A549 (cell line): Measurements from ENCODE around the gene SMARCA1. TPM values are rescaled to one million over a fixed set of nuclear protein-coding genes. Genes with fewer than 3 reads are reported as not detected.
A peak's percentile ranks its signal among the peaks of the same experiment; 100 is the strongest.

Experiments used
- ATAC-seq, 2 experiments: fragments of 200-7000 bp in 1 of 2; fragments of >200 bp in 1 of 2; cut with Nextera tagmentation in 1 of 2; cut with Tn5 transposase in 1 of 2; 3 replicates each; pipeline versions ENCODE4 v1.8.0 to v1.9.1; 2018 to 2020; ENCODE audit warnings: mild to moderate bottlenecking in 1 of 2, moderate library complexity in 1 of 2
- CTCF ChIA-PET: fragments of 300-600 bp; sonication (Branson Sonifier 250); formaldehyde crosslinking; extraction: SDS; loops from one replicate; lab custom pipeline; 2021; ENCODE audit warnings: antibody characterized with exemption, inconsistent platforms; lab: Yijun Ruan, JAX
- POLR2A ChIA-PET: fragments of 350-600 bp; formaldehyde crosslinking; extraction: SDS; loops from one replicate; lab custom pipeline; 2021; ENCODE audit warnings: antibody characterized with exemption, inconsistent platforms; lab: Yijun Ruan, JAX
- DNase-seq, 2 experiments: peaks; one replicate each; pipeline versions ENCODE4 v3.0.0 to v3.0.0-alpha.2; 2011 to 2016; ENCODE audit warnings: low read depth in 1 of 2, low spot score in 1 of 2
- FAIRE-seq: peaks from 2 replicates; lab custom pipeline; 2011; peaks lifted over from hg19 to GRCh38; lab: Jason Lieb, UNC
- H3K27ac ChIP-seq, 2 experiments: fragments of >200 bp; sonication (Bioruptor Twin); formaldehyde crosslinking; 3 replicates each; pipeline ENCODE4 v1.5.1; 2016 to 2017
- H3K4me1 ChIP-seq: fragments of >200 bp; sonication (Bioruptor Twin); formaldehyde crosslinking; 3 replicates; pipeline ENCODE4 v1.6.1; 2016
- H3K4me2 ChIP-seq: fragments of >200 bp; sonication (Bioruptor Twin); formaldehyde crosslinking; 3 replicates; pipeline ENCODE4 v1.6.1; 2016
- H3K4me3 ChIP-seq: fragments of >200 bp; sonication (Bioruptor Twin); formaldehyde crosslinking; 3 replicates; pipeline ENCODE4 v1.5.1; 2016
- H3K9me3 ChIP-seq: fragments of >200 bp; sonication (Bioruptor Twin); formaldehyde crosslinking; 3 replicates; pipeline ENCODE4 v1.6.1; 2016
- BHLHE40 ChIP-seq: IDR thresholded peaks from 2 replicates; pipeline ENCODE4 v1.6.1; 2012; ENCODE audit warnings: low read depth, low read length, inconsistent platforms
- CHD2 ChIP-seq: fragments of 150-350 bp; IDR thresholded peaks from 2 replicates; pipeline ENCODE4 v1.6.1; 2014; ENCODE audit warnings: low read length; ENCODE audit not compliant: partially characterized antibody
- CHD4 ChIP-seq: fragments of 200-600 bp; sonication (generic); IDR thresholded peaks from 2 replicates; pipeline ENCODE4 v1.6.1; 2016; ENCODE audit warnings: antibody characterized with exemption, mild to moderate bottlenecking, borderline replicate concordance
- GATA3 ChIP-seq: IDR thresholded peaks from 2 replicates; pipeline ENCODE4 v1.6.1; 2012; ENCODE audit warnings: borderline replicate concordance
- JUN ChIP-seq, 2 experiments: fragments of >200 bp; sonication (Bioruptor Twin); formaldehyde crosslinking; IDR thresholded peaks; 2 replicates in 1 of 2; 3 replicates in 1 of 2; pipeline ENCODE4 v1.6.1; 2016 to 2017
- MAZ ChIP-seq: fragments of 150-350 bp; IDR thresholded peaks from 2 replicates; pipeline ENCODE4 v1.6.1; 2014; ENCODE audit warnings: antibody characterized with exemption, low read depth, low read length, borderline replicate concordance
- NFE2L2 ChIP-seq: fragments of 150-350 bp; conservative IDR thresholded peaks from 2 replicates; pipeline ENCODE4 v1.6.1; 2014; ENCODE audit warnings: low read length
- PHF8 ChIP-seq: fragments of 200-600 bp; sonication (generic); IDR thresholded peaks from 2 replicates; pipeline ENCODE4 v1.6.1; 2016; ENCODE audit warnings: low read depth, mild to moderate bottlenecking, antibody characterized with exemption, moderate library complexity, borderline replicate concordance
- POLR2A ChIP-seq: IDR thresholded peaks from 2 replicates; pipeline ENCODE4 v1.6.1; 2012; ENCODE audit warnings: mild to moderate bottlenecking, low read length
- RCOR1 ChIP-seq: fragments of 150-350 bp; IDR thresholded peaks from 2 replicates; pipeline ENCODE4 v1.6.1; 2014; ENCODE audit warnings: antibody characterized with exemption, low read length, low read depth
- TFCP2L1 ChIP-seq: fragments of 250-450 bp; sonication (Bioruptor Pico); IDR thresholded peaks from 2 replicates; pipeline ENCODE4 v1.5.0; 2021; ENCODE audit warnings: mild to moderate bottlenecking
- ZNF302 ChIP-seq: fragments of 250-450 bp; sonication (Bioruptor Pico); IDR thresholded peaks from 2 replicates; pipeline ENCODE4 v1.9.0; 2021; ENCODE audit warnings: inconsistent platforms, mild to moderate bottlenecking, moderate library complexity
- WGBS: methylation state at CpG from one replicate; pipeline ENCODE4 v1.1.6; 2017; ENCODE audit errors: missing lambda C conversion rate; 5-methylcytosine and 5-hydroxymethylcytosine counted together
- polyA minus RNA-seq: library from RNA; depleted of rRNA, polyadenylated mRNA; stranded (reverse); fragments of >200 nt; gene quantifications from 2 replicates; pipeline ENCODE4 v1.2.3, GENCODE V29; 2011; rRNA and poly(A)+ RNA removed
- polyA plus RNA-seq, 4 experiments: library from polyadenylated mRNA; depleted of rRNA in 3 of 4; stranded (reverse); fragments of >200 nt; fragmentation: RNase III in 1 of 4; extraction: RNeasy Plus Mini Kit Qiagen cat#74134 plus additional on column Dnase treatment in 1 of 4; gene quantifications; 2 replicates in 3 of 4; 3 replicates in 1 of 4; pipeline ENCODE4 v1.2.3, GENCODE V29; 2011 to 2017
- TF ChIP-seq, protein P1 (sequence below): fragments of 150-350 bp; IDR thresholded peaks from 2 replicates; pipeline ENCODE4 v1.6.1; 2014; ENCODE audit warnings: low read depth, mild to moderate bottlenecking, low read length
- TF ChIP-seq, protein P2 (sequence below): fragments of 200-600 bp; sonication (generic); IDR thresholded peaks from 2 replicates; pipeline ENCODE4 v1.6.1; 2016; ENCODE audit warnings: antibody characterized with exemption, mild to moderate bottlenecking, moderate library complexity
- TF ChIP-seq, protein P3 (sequence below): IDR thresholded peaks from 2 replicates; pipeline ENCODE4 v1.6.1; 2012

Gene SMARCA1, protein sequence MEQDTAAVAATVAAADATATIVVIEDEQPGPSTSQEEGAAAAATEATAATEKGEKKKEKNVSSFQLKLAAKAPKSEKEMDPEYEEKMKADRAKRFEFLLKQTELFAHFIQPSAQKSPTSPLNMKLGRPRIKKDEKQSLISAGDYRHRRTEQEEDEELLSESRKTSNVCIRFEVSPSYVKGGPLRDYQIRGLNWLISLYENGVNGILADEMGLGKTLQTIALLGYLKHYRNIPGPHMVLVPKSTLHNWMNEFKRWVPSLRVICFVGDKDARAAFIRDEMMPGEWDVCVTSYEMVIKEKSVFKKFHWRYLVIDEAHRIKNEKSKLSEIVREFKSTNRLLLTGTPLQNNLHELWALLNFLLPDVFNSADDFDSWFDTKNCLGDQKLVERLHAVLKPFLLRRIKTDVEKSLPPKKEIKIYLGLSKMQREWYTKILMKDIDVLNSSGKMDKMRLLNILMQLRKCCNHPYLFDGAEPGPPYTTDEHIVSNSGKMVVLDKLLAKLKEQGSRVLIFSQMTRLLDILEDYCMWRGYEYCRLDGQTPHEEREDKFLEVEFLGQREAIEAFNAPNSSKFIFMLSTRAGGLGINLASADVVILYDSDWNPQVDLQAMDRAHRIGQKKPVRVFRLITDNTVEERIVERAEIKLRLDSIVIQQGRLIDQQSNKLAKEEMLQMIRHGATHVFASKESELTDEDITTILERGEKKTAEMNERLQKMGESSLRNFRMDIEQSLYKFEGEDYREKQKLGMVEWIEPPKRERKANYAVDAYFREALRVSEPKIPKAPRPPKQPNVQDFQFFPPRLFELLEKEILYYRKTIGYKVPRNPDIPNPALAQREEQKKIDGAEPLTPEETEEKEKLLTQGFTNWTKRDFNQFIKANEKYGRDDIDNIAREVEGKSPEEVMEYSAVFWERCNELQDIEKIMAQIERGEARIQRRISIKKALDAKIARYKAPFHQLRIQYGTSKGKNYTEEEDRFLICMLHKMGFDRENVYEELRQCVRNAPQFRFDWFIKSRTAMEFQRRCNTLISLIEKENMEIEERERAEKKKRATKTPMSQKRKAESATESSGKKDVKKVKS
- 63.7 and 77.2 TPM in 2 replicates for polyA plus RNA-seq (2011; rRNA removed)
- polyA plus RNA-seq (2012; cell fraction: cytosol; rRNA removed): 11.5 and 12.0 TPM in 2 replicates
- 8.3 and 12.3 TPM in 2 replicates for polyA plus RNA-seq (2012; cell fraction: nucleus; rRNA removed)
- 56.5 to 72.4 TPM (median 71.8 TPM) in 3 replicates for polyA plus RNA-seq (2017; fragmentation: RNase III; extraction: RNeasy Plus Mini Kit Qiagen cat#74134 plus additional on column Dnase treatment)
- 15.3 and 15.6 TPM in 2 replicates for polyA minus RNA-seq

DNA sequence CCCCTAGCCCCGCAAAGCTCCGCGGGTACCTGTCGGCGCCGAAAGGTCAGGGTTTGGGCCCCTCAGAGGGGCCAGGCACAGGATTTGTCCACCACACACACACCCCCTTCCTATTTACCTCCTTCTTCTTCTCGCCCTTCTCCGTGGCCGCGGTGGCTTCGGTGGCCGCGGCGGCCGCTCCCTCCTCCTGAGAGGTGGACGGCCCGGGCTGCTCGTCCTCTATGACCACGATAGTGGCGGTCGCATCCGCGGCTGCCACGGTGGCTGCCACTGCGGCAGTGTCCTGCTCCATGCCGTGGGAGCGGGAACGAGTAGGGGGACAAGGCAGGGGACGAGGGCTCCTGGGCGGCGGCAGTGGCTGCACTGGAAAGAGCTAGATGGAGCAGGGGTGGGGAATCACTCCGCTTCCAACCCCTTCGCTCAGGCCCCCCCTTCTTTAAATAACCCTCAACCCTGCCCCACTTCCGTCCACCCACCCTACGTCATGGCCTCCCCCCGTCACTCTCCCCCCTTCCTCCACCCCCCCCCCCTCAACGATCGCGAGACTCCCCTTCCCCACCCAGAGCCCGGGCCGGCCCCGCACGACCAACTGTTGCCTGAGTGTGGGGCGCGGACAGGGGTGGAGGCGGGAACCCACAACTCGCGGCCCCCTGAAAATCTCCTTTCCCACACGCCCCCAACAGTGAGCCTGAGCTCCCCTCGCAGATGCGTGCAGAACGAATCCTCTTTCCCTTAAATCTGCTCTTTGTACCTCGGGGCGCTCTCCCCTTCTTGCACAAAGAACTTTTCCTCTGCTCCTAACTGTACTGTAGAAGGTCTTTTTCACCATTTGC is at the start of gene SMARCA1:
Gene SMARCA1 (minus strand): TSS at position 412 of the 833 bp plus-strand sequence. CDS start 120 bp downstream, at position 292.
- peak; percentile 67 to 79 for DNase-seq
- CTCF ChIA-PET: no interaction called here

DNA sequence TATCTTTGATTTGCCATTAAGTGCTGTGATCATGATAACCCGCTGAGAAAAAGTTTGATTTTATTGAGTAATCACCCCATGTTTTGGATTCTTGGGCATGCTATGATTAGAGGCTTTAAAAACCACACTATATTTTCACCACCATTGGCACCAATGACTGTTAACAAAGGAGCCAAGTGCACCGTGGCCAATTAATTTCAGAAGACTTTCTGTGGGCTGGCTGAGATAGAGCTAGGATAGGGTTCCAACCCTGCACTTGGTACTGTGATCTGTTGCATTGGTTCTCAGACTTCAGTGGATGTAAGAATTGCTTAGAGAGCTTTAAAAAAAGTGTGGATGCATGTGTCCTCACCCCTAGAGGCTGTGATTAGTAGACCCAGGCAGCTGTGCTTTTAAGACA is 49.1 kb upstream of the SMARCA1 start:
- no peak overlapping the region for H3K4me2 ChIP-seq
- 91% methylated on average over 2 of the region's 2 CpGs for WGBS
- FAIRE-seq: no peak
- ChIA-PET POLR2A (no interaction called here), CTCF (interaction anchor here (0.6 to 0.9 kb wide), 2 partner anchors 14 to 16 kb away, joined by 3 read pairs; no protein-coding TSS in a partner anchor)
- H3K4me1 ChIP-seq: peaks cover 7% of the 10 kb centered on the region
- DNase-seq: no peak
- TF ChIP-seq TFCP2L1 (CRISPR knock-in tag): no peak
- no peak for TF ChIP-seq NFE2L2
- no peak for TF ChIP-seq PHF8
- TF ChIP-seq, protein P1, sequence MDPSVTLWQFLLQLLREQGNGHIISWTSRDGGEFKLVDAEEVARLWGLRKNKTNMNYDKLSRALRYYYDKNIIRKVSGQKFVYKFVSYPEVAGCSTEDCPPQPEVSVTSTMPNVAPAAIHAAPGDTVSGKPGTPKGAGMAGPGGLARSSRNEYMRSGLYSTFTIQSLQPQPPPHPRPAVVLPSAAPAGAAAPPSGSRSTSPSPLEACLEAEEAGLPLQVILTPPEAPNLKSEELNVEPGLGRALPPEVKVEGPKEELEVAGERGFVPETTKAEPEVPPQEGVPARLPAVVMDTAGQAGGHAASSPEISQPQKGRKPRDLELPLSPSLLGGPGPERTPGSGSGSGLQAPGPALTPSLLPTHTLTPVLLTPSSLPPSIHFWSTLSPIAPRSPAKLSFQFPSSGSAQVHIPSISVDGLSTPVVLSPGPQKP: no peak
- no peak for TF ChIP-seq RCOR1
- no peak for TF ChIP-seq JUN (IDR thresholded peaks at IDR 0.05)
- H3K27ac ChIP-seq: no peak overlapping the region
- no peak for ATAC-seq
- H3K4me3 ChIP-seq: no peak overlapping the region
- no peaks in the 10 kb centered on the region for H3K9me3 ChIP-seq

More for the DNA sequence above, at the start of gene SMARCA1:
- TF ChIP-seq CHD2 (peak; percentile 57), BHLHE40 (no peak), CHD4 (no peak), GATA3 (0 out of 2 replicates have a peak, but pooled peaks have one; percentile 12), JUN (IDR thresholded peaks at IDR 0.05) (peak in 1 of 2 experiments; percentile 70; a peak in 2 of 5 replicates), MAZ (no peak), PHF8 (peak; percentile 27; the same call in 1 of the 2 replicates), POLR2A (peak; percentile 61), ZNF302 (CRISPR knock-in tag) (no peak)
- TF ChIP-seq, protein P2, sequence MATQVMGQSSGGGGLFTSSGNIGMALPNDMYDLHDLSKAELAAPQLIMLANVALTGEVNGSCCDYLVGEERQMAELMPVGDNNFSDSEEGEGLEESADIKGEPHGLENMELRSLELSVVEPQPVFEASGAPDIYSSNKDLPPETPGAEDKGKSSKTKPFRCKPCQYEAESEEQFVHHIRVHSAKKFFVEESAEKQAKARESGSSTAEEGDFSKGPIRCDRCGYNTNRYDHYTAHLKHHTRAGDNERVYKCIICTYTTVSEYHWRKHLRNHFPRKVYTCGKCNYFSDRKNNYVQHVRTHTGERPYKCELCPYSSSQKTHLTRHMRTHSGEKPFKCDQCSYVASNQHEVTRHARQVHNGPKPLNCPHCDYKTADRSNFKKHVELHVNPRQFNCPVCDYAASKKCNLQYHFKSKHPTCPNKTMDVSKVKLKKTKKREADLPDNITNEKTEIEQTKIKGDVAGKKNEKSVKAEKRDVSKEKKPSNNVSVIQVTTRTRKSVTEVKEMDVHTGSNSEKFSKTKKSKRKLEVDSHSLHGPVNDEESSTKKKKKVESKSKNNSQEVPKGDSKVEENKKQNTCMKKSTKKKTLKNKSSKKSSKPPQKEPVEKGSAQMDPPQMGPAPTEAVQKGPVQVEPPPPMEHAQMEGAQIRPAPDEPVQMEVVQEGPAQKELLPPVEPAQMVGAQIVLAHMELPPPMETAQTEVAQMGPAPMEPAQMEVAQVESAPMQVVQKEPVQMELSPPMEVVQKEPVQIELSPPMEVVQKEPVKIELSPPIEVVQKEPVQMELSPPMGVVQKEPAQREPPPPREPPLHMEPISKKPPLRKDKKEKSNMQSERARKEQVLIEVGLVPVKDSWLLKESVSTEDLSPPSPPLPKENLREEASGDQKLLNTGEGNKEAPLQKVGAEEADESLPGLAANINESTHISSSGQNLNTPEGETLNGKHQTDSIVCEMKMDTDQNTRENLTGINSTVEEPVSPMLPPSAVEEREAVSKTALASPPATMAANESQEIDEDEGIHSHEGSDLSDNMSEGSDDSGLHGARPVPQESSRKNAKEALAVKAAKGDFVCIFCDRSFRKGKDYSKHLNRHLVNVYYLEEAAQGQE: peak; percentile 68
- TF ChIP-seq, protein P3, sequence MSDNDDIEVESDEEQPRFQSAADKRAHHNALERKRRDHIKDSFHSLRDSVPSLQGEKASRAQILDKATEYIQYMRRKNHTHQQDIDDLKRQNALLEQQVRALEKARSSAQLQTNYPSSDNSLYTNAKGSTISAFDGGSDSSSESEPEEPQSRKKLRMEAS: peak; percentile 24; the same call in 1 of the 2 replicates
- peak within 1 kb of the TSS; percentile 92 for H3K4me2 ChIP-seq
- H3K4me1 ChIP-seq: peaks cover 34% of the 10 kb centered on the region; the same call in 2 of the 3 replicates
- POLR2A ChIA-PET: interaction anchor here (0.7 kb wide), 1 partner anchor 269 kb away, joined by 6 read pairs; no protein-coding TSS in a partner anchor
- no peaks in the 10 kb centered on the region for H3K9me3 ChIP-seq
- FAIRE-seq (no peak), ATAC-seq (peak; percentile 80 to 81)
- peak within 1 kb of the TSS; percentile 100 for H3K4me3 ChIP-seq
- 2% methylated on average over 21 of the region's 54 CpGs for WGBS
- H3K27ac ChIP-seq: peak within 1 kb of the TSS; percentile 98 to 99
